Stimulated activated CD8-positive, alpha-beta memory T cell treated with anti-CD3 and anti-CD28 coated beads, Interleukin-7, amount 100 ng/mL, for 1 hour (primary cell): Measurements from ENCODE around the gene GPR21.

ENCODE experiments used
- DNase-seq, 2 donors: peaks; one replicate each; pipeline ENCODE4 v3.0.0-alpha.2; 2020; ENCODE audit warnings: low read depth in 2 of 2

Gene GPR21

GRCh38 chr9:123063896-123064295, 30.4 kb downstream of the GPR21 start:
- DNase-seq, result no peak

- no peak for DNase-seq
These were observed 31.2 kb downstream of the GPR21 start for GRCh38 chr9:123064716-123065115.

GRCh38 chr9:123065196-123065595, 31.7 kb downstream of the GPR21 start:
- no peak for DNase-seq

- DNase-seq, result no peak
These were observed 33.7 kb downstream of the GPR21 start for GRCh38 chr9:123067136-123067535.

GRCh38 chr9:123069010-123069481, 35.6 kb downstream of the GPR21 start:
- no peak for DNase-seq

- DNase-seq, result no peak
These were observed 36.7 kb downstream of the GPR21 start for GRCh38 chr9:123070198-123070597.

GRCh38 chr9:123072407-123072995, 39.0 kb downstream of the GPR21 start:
- no peak for DNase-seq

GRCh38 chr9:123073441-123073840, 40.0 kb downstream of the GPR21 start:
- no peak for DNase-seq

- no peak for DNase-seq
These were observed 40.5 kb downstream of the GPR21 start for GRCh38 chr9:123073991-123074422.

GRCh38 chr9:123074628-123075027, 41.2 kb downstream of the GPR21 start:
- no peak for DNase-seq

- DNase-seq, result no peak
These were observed 47.0 kb downstream of the GPR21 start for GRCh38 chr9:123080444-123080843.

- DNase-seq, result no peak
These were observed 48.4 kb downstream of the GPR21 start for GRCh38 chr9:123081824-123082223.

- no peak for DNase-seq
These were observed 50.2 kb downstream of the GPR21 start for GRCh38 chr9:123083680-123084079.

GRCh38 chr9:123084256-123084655, 50.8 kb downstream of the GPR21 start:
- no peak for DNase-seq
